NCI-H510A (cell line): Measurements from ENCODE around the gene LENG9.

Experiments used
- DNase-seq: peaks from one replicate; lab custom pipeline; 2025; lab: John Stamatoyannopoulos, UW

LENG9 gene

DNA sequence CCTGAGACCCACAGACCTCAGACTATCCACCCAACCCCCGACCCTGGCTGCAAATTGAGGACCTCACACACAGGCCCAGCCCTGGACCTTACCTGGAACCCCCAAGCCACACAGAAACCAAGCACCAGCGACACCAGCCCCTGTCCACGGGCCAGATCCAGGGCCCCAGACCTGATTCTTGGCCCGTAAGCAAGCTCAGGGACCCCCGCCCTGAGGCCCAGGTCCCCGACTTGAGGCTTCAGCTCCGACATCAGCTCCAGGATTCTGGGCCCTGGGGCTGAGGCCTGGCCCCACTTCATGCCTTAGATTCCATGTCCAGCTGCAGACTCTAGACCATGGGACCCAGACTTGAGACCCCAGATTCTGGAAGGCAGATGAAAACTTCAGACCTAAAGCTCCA lies 42.1 kb downstream of the LENG9 start:
- DNase-seq = no peak

DNA sequence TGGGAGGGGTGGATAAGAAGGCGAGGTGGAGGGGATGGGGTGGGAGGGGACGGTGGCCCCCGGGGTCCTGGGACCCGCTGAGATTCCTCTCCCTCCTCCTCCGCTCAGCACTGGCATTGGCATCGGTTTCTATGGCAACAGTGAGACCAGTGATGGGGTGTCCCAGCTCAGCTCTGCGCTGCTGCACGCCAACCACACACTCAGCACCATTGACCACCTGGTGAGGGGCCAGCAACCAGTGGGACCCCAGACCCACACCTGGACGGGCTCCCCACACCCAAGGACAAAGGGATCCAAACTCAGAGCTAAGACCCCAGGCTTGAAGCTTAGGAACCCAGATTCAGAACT lies 42.4 kb downstream of the LENG9 start:
- no peak for DNase-seq

DNA sequence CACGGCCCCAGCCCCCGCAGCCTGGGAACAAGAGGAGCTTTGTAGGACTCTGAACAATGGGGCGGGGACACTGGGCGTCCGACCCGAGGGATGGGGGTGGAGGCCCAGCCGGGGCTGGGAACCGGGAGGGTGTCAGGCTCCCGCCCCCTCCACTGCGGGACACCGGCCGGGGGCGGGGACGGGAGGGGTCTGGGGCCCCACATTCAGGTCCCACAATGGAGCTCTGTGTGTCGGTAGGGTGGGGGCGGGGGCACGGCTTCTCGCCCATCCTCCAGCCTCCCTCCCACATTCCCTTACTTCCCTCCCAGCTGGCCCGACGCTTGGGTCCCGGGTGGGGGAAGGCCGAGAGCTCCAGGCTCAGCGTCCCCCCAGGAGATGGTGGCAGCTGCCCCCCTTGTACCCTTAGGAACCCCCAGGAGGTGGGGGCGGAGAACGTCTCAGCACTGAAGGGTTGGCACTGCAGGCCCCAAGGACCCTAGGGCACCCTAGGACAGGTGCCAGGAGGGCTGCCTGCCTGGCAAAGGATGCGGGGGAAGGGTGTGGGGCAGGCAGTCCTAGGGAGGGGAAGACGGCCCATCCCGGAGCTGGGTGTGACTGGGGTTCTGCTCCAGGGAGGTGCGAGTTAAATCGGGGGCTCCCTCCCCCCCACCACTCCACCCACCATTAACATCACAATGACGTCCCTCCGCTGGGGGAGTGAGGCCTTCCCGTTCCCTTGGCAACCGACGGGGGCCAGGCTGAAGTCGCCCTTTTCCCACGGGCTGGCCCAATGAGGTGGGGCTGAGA lies 43.0 kb downstream of the LENG9 start:
- no peak for DNase-seq

DNA sequence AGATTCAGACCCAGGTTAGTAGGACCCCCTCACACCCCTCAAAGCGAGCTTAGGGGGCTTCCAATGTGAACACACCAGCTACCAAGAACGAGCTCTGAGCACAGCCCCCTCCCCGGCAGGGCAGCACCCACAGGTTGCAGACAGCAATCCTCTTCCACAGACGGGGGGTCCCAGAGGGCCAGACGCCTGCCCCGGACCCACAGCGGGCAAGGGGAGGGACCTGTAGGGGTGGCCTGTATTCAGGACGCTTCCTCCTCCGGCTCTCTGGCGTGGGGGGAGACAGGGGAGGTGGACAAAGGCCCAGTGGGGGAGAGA lies 43.6 kb downstream of the LENG9 start:
- DNase-seq = no peak

DNA sequence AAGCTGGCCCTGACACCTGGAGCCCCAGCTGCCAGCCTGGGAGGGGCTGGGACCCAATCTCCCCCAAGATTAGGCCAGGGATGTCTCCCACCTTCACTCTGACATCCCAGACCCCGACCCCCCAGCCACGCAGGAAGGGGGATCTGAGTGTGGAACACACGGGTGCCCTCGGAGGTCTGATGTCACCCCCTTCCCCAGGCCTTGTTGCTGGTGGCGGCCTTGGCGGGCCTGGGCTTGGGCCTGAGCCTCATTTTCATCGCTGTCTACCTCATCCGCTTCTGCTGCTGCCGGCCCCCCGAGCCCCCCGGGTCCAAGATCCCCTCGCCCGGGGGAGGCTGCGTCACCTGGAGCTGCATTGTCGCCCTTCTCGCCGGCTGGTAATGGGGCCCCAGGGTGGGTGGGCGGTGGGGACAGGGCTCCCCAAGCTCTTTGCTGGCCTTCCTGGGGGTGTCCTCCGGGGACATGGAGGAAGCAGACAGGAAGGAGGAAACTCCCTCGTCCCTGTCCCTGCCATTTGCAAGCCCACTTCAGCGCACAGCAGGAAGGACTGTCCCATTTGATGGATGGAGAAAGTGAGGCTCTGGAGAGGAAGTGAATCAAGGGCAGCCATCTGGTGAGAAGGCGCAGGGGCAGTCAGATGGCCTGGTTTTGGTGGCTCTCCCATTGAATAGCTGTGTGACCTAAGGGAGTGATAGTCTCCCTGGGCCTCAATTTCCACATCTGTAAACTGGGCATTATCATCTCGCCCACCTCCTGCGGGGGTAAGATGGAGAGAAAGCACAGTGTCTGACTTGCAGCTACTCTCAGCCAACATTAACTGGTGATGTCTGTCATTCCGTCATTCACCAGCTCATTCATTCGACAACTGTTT lies 44.4 kb downstream of the LENG9 start:
- DNase-seq = no peak

DNA sequence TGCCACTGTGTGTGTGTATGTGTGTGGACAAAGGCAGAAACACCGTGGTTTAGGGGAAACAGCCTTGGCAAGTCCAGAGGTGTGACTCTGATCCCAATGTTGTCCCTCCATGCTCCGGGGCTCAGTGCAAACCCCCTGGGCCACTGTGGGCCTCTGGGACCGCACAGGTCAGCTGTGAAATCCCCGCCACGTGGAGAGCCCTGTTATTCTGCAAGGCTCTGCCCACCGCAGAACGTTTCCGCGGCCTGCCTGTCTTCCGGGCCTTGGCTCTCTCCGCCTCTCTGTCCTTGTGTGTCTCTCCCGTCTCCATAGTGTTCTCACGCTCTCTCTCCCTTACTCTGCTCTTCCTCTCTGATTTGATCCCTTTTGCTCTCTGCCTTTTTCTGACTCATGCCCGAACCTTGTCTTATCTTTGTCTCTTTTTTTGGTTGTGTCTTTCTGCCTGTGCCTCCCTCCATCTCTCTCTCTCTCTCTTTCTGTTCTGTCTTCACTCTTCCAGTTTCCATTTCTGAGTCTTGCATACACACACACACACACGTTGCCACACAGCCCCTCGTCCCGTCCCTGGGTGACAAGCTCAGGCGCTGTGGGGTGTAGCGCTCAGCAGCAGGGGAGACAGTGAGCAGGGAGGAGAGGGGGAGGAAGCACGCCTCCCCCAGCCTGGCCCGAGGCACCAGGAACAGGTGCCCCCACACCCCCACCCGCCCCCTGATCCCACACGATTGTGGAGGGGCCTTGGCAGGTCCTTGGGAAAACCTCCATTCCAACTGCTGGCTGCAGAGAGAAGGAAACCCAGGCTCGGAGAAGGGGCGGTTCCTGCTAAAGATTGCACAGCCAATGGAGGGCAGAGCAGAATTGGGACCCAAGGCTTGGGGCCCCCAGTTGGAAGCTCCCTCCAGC lies 45.3 kb downstream of the LENG9 start:
- DNase-seq = no peak

DNA sequence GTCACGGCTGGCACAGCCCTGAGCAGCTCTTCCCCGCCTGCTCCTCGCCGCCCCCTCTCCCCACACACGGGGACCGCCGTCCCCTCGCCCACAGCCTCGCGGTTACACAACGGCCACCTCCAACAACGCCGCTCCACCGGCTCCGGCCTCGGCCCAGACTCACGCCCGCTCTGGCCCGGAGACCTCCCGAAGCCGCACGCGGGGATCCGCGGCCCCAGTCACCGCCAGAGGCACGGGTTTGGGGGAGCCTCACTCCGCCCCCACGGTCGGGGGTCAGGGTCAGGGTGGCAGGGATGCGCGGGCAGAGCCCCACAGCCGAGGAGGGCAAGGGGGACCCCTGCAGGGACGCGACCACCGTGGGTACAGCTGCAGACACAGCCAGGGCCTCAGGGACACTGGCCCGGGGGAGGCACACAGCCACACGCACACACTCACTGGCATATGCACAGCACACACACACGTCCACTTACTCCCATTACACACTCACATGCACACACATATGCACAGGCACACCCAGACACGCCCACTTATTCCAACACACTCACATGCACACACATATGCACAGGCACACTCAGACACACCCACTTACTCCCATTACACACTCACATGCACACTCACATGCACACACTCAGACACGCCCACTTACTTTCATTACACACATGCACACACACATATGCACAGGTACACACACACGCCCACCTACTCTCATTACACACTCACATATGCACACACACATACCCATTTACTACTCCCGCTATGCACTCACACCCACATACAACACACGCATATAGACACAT lies 46.7 kb downstream of the LENG9 start:
- no peak for DNase-seq

DNA sequence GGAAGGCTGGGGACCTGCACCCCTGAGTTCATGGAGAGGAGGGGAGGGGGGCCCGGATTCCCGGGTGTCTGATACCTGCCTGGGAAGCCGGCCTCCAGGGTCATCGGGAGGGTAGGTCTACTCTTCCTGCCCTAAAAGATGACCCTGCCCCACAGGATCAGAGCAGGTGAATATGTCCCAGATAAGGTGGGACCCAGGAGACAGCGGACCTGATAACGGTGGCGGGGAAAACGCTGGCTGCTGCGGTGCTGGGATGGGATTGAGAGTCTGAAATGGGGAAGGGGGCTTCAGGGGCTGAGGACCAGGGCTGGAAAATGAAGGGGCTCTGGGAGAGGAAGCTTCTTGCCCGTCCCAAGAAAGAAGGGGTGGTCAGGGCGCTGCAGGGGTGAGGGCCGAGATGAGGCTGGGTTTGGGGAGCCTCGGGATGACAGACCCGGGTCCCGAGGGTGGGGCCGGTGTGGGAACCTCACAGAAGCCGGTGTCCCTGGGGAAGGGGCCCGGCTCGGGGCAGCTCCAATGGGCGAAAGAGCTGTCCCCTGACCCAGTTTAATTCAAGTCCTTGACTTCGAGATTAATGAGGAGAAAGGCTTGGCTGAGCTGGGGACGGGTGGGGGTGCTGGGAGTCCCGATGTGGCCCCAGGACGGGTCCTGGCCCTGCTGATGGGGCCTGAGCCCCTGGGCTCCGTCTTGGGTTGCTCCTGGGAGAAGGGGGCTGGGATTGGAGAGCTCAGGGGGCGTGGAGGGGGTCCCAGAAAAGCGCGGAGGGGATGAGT lies 47.5 kb downstream of the LENG9 start:
- DNase-seq = no peak

DNA sequence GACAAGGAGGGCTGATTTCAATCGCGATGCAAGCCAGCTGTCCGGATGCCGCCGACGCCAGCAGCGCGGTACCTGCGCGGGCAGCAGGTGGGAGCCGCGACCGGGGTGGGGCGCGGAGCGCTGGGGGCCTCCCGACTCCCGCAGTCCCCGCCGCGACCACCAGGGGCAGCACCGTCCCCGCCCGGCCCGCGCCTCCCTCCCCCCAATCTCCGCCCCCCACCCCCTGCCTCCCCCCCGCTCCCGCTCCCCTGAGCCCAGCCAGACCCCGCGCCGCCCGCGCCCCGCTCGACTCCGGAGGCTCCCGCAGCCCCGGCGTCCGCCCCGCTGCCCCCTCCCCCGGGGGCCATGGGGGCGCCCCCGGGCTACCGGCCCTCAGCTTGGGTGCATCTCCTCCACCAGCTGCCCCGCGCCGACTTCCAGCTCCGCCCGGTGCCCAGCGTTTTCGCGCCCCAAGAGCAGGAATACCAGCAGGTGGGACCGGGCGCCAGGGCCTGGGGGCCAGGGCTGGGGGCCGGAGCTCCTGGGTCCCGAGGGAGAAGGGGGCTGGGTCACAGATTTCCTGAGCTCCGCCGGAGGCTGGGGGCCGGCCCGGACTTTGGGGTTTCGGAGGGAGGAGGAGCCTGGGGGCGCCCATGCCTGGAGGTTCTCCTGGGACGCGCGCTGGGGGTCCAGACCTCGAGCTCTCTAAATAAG lies 48.2 kb downstream of the LENG9 start, which contains the start of gene TTYH1:
TSS of gene TTYH1 (plus strand) at position 257 of the 693 bp plus-strand sequence. CDS start at position 346, 89 bp downstream.
- DNase-seq = no peak

DNA sequence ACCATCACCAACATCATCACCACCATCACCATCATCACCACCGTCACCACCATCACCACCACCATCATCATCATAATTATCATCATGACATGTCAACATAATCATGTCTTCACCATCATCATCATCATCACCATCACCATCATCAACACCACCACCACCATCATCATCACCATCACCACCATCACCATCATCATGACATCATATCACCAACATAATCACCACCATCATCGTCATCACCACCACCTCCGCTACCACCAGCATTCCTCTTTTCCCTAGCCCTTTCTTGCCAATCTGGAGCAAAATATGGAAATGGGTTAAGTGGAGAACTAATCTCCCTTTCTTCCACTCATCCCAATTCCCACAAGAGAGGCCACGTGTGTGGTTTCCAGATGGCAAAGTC lies 49.4 kb downstream of the LENG9 start:
- no peak for DNase-seq

DNA sequence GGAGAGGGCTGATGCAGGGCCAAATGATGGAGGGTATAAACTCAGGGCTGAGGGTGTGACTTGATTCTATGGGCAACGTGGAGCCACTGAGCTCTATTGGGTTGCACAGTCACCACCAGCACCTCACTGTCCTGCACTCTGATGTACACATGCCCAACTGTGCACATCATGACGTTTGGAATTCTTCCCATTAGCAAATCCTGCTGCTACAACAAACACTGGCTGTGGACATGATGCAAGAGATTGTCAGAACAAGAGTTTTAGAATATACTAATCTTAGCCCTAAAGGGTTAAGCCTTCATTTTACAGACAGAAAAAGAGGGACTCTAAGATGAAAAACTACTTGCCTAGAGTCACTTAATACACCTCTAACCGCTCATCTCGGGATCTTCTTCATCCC lies 50.7 kb downstream of the LENG9 start:
- DNase-seq = no peak
